ENCODE measurements around the gene NUP93. TPM values are rescaled to one million over a fixed set of nuclear protein-coding genes. Genes with fewer than 3 reads are reported as not detected.

NUP93 gene
- total RNA-seq, result 66.5 and 81.6 TPM in 2 replicates

GRCh38 chr16:56729735-56730662 lies at the start of gene NUP93:
TSS of gene NUP93 (plus strand) at chr16:56730129. CDS start at chr16:56748248, 18,119 bp downstream.

GRCh38 chr16:56681939-56682702 lies 47.8 kb upstream of the NUP93 start, which contains the start of gene MT1X:
TSS of gene MT1X (plus strand) at chr16:56682470. CDS start at chr16:56682541, 71 bp downstream.

GRCh38 chr16:56864960-56865359 lies 135.0 kb downstream of the NUP93 start, which contains the start of gene SLC12A3:
TSS of gene SLC12A3 (plus strand) at chr16:56865207. CDS start at chr16:56865236, 29 bp downstream.

Other genes with a start within 250 kb of the NUP93 start
- gene BBS2, start 210.1 kb upstream of the NUP93 start, total RNA-seq, result 47.3 and 61.5 TPM in 2 replicates
- gene MT4, start 165.1 kb upstream of the NUP93 start, total RNA-seq, result not detected in 2 replicates
- gene MT3, start 140.6 kb upstream of the NUP93 start, total RNA-seq, result not detected in 2 replicates
- 392 and 575 TPM in 2 replicates for gene MT2A, start 121.5 kb upstream of the NUP93 start, total RNA-seq
- gene MT1E, start 104.3 kb upstream of the NUP93 start, total RNA-seq, result 146 and 173 TPM in 2 replicates
- gene MT1M, start 97.5 kb upstream of the NUP93 start, total RNA-seq, result 9.0 and 9.8 TPM in 2 replicates
- gene MT1A, start 91.5 kb upstream of the NUP93 start, total RNA-seq, result 15.6 and 38.3 TPM in 2 replicates
- not detected in 2 replicates for gene MT1B, start 78.2 kb upstream of the NUP93 start, total RNA-seq
- 6.2 TPM in 1 of 2 replicates, not detected in the other for gene MT1F, start 72.2 kb upstream of the NUP93 start, total RNA-seq
- gene MT1G, start 62.1 kb upstream of the NUP93 start, total RNA-seq, result 57.4 and 95.7 TPM in 2 replicates
- 6.9 and 10.5 TPM in 2 replicates for gene MT1H, start 60.3 kb upstream of the NUP93 start, total RNA-seq
- gene MT1X, start 47.7 kb upstream of the NUP93 start, total RNA-seq, result 31.7 and 83.9 TPM in 2 replicates
- gene SLC12A3, start 135.1 kb downstream of the NUP93 start, total RNA-seq, result not detected in 2 replicates
- gene HERPUD1, start 202.0 kb downstream of the NUP93 start, total RNA-seq, result 133 and 180 TPM in 2 replicates
- gene CETP, start 231.8 kb downstream of the NUP93 start, total RNA-seq, result not detected in 2 replicates